HepG2 (cell line): Measurements from ENCODE around the gene NRP1. TPM values are rescaled to one million over a fixed set of nuclear protein-coding genes. Genes with fewer than 3 reads are reported as not detected.

ENCODE experiments used
- ATAC-seq: fragments of 200-7000 bp; cut with Tn5 transposase; 3 replicates; pipeline ENCODE4 v1.9.1; 2020; ENCODE audit warnings: mild to moderate bottlenecking, moderate library complexity
- BruUV-seq: library from RNA; stranded (reverse); fragments of 400-500 nt; replicated peaks from 2 replicates; lab custom pipeline; 2021; lab: Mats Ljungman, UMichigan
- CTCF ChIA-PET: fragments of 300-600 bp; formaldehyde crosslinking; extraction: SDS; loops from one replicate; lab custom pipeline; 2021; ENCODE audit warnings: low total read pairs, inconsistent platforms, low intra/inter-chr PET ratio; lab: Yijun Ruan, JAX
- POLR2A ChIA-PET: fragments of 350-600 bp; sonication (Branson Sonifier 250); formaldehyde crosslinking; loops from one replicate; lab custom pipeline; 2020; ENCODE audit warnings: antibody characterized with exemption, inconsistent platforms; lab: Yijun Ruan, JAX
- DNase-seq: peaks from one replicate; pipeline ENCODE4 v3.0.0-alpha.2; 2015; ENCODE audit warnings: low spot score
- FAIRE-seq: peaks from 3 replicates; lab custom pipeline; 2011; peaks lifted over from hg19 to GRCh38; lab: Jason Lieb, UNC
- H2AFZ ChIP-seq: one replicate; pipeline ENCODE4 v1.6.1; 2011; ENCODE audit warnings: low read length, inconsistent platforms
- H3K27ac ChIP-seq: fragments of 300-600 bp; 3 replicates; pipeline ENCODE4 v1.8.0; 2011; ENCODE audit warnings: mixed run types, mild to moderate bottlenecking, mixed read lengths, low read length, inconsistent platforms; ENCODE audit not compliant: insufficient read depth; ENCODE audit errors: extremely low read length
- H3K27me3 ChIP-seq, 2 experiments: fragments of 200-600 bp in 1 of 2; 2 replicates in 1 of 2; 3 replicates in 1 of 2; pipeline versions ENCODE4 v1.6.0 to v1.8.0; 2011; ENCODE audit warnings: low read length in 2 of 2, mild to moderate bottlenecking in 2 of 2, moderate library complexity in 2 of 2, inconsistent platforms in 1 of 2; ENCODE audit not compliant: insufficient read depth in 2 of 2, control insufficient read depth in 1 of 2
- H3K36me3 ChIP-seq, 2 experiments: fragments of 200-600 bp in 1 of 2; replicated peaks in 1 of 2; 2 replicates in 1 of 2; 3 replicates in 1 of 2; pipeline versions ENCODE4 v1.5.1 to v1.8.0; 2011; ENCODE audit warnings: low read length in 2 of 2, inconsistent platforms in 1 of 2; ENCODE audit not compliant: insufficient read depth in 2 of 2, control insufficient read depth in 1 of 2
- H3K4me1 ChIP-seq: 2 replicates; pipeline ENCODE4 v1.5.1; 2012; ENCODE audit warnings: low read length, inconsistent platforms; ENCODE audit not compliant: insufficient read depth
- H3K4me2 ChIP-seq: 2 replicates; pipeline ENCODE4 v1.6.0; 2011; ENCODE audit warnings: low read depth, low read length, inconsistent platforms
- H3K4me3 ChIP-seq, 3 experiments: fragments of 200-600 bp in 1 of 3; sonication (generic), shearing (Covaris generic) in 1 of 3; replicated peaks in 1 of 3; 2 replicates each; pipeline ENCODE4 v1.5.1; 2011 to 2016; ENCODE audit warnings: low read length in 3 of 3, inconsistent platforms in 2 of 3, low read depth in 2 of 3, mild to moderate bottlenecking in 2 of 3, control low read depth in 1 of 3, mixed read lengths in 1 of 3; ENCODE audit not compliant: insufficient read depth in 1 of 3
- H3K79me2 ChIP-seq: one replicate; pipeline ENCODE4 v1.6.1; 2011; ENCODE audit warnings: low read length, inconsistent platforms; ENCODE audit not compliant: insufficient read depth
- H3K9ac ChIP-seq: 2 replicates; pipeline ENCODE4 v1.6.0; 2011; ENCODE audit warnings: mild to moderate bottlenecking, low read depth, low read length, inconsistent platforms; ENCODE audit not compliant: insufficient read depth
- H3K9me3 ChIP-seq: 2 replicates; pipeline ENCODE4 v1.5.1; 2012; ENCODE audit warnings: mild to moderate bottlenecking, low read length
- H4K20me1 ChIP-seq: 2 replicates; pipeline ENCODE4 v1.6.0; 2011; ENCODE audit warnings: inconsistent platforms, mild to moderate bottlenecking, low read length, moderate library complexity; ENCODE audit not compliant: insufficient read depth
- ARNT ChIP-seq: fragments of 450-650 bp; IDR thresholded peaks from 2 replicates; pipeline ENCODE4 v1.6.1; 2017
- ARNTL ChIP-seq: sonication (generic); formaldehyde crosslinking; IDR thresholded peaks from 2 replicates; pipeline ENCODE4 v1.4.0; 2020; ENCODE audit warnings: mild to moderate bottlenecking, missing genetic modification reagents
- ATF5 ChIP-seq: sonication (generic); formaldehyde crosslinking; IDR thresholded peaks from 2 replicates; pipeline ENCODE4 v1.4.0; 2020; ENCODE audit warnings: mild to moderate bottlenecking, low read depth, missing genetic modification reagents
- DBP ChIP-seq: sonication (generic); formaldehyde crosslinking; IDR thresholded peaks from 2 replicates; pipeline ENCODE4 v1.4.0; 2020; ENCODE audit warnings: missing genetic modification reagents; ENCODE audit errors: not compliant biosample characterization
- GABPA ChIP-seq, 2 experiments: IDR thresholded peaks; 2 replicates each; pipeline ENCODE4 v1.6.1; 2011 to 2016; ENCODE audit warnings: low read depth in 2 of 2, low read length in 1 of 2, missing biosample characterization in 1 of 2, missing genetic modification characterization in 1 of 2
- HDAC1 ChIP-seq: sonication (generic); formaldehyde crosslinking; IDR thresholded peaks from 2 replicates; pipeline ENCODE4 v1.5.1; 2020; ENCODE audit warnings: mild to moderate bottlenecking, missing genetic modification reagents
- HMG20A ChIP-seq: IDR thresholded peaks from 2 replicates; pipeline ENCODE4 v1.6.1; 2016; ENCODE audit warnings: borderline replicate concordance
- MTF2 ChIP-seq: sonication (generic); formaldehyde crosslinking; IDR thresholded peaks from 2 replicates; pipeline ENCODE4 v1.5.0; 2020; ENCODE audit warnings: missing genetic modification reagents, borderline replicate concordance
- RCOR2 ChIP-seq: IDR thresholded peaks from 2 replicates; pipeline ENCODE4 v1.6.1; 2016; ENCODE audit warnings: missing biosample characterization, missing genetic modification reagents
- RORA ChIP-seq: sonication (generic); formaldehyde crosslinking; IDR thresholded peaks from 2 replicates; pipeline ENCODE4 v1.5.0; 2020; ENCODE audit warnings: mild to moderate bottlenecking, missing genetic modification reagents, moderate library complexity
- SMC3 ChIP-seq: IDR thresholded peaks from 2 replicates; pipeline ENCODE4 v1.6.1; 2011; ENCODE audit warnings: low read length, improper control_type of control experiment
- STAT5B ChIP-seq: sonication (generic); formaldehyde crosslinking; IDR thresholded peaks from 2 replicates; pipeline ENCODE4 v1.4.0; 2020; ENCODE audit warnings: missing genetic modification reagents
- ZNF12 ChIP-seq: sonication (generic); formaldehyde crosslinking; IDR thresholded peaks from 2 replicates; pipeline ENCODE4 v1.5.0; 2020; ENCODE audit warnings: missing genetic modification reagents
- ZNF224 ChIP-seq: sonication (generic); formaldehyde crosslinking; IDR thresholded peaks from 2 replicates; pipeline ENCODE4 v1.5.0; 2020; ENCODE audit warnings: mild to moderate bottlenecking, missing genetic modification reagents
- ZNF34 ChIP-seq: sonication (generic); formaldehyde crosslinking; IDR thresholded peaks from 2 replicates; pipeline ENCODE4 v1.4.0; 2020; ENCODE audit warnings: mild to moderate bottlenecking, missing genetic modification reagents, borderline replicate concordance
- ZNF354B ChIP-seq: sonication (generic); formaldehyde crosslinking; IDR thresholded peaks from 2 replicates; pipeline ENCODE4 v1.8.0; 2022; ENCODE audit warnings: mild to moderate bottlenecking, missing genetic modification reagents
- WGBS: methylation state at CpG from one replicate; pipeline ENCODE4 v1.1.6; 2017; ENCODE audit warnings: low lambda C conversion rate; 5-methylcytosine and 5-hydroxymethylcytosine counted together
- in situ Hi-C: cut with HindIII; loops from 2 replicates; pipeline ENCODE4 v1.10.0; 2017; ENCODE audit warnings: low pct_unique_long_range_greater_than_20kb; ENCODE audit not compliant: extremely low pct_ligation_motif_present
- intact Hi-C: fragments of 100-400 bp; cut with micrococcal nuclease; formaldehyde crosslinking; loops from one replicate; pipeline ENCODE4 v1.10.0; 2022; ENCODE audit not compliant: unreplicated experiment
- polyA plus RNA-seq, 8 experiments: library from polyadenylated mRNA; depleted of rRNA in 3 of 8; stranded (reverse) in 7 of 8; unstranded in 1 of 8; fragments of >200 nt; fragmentation: Illumina TruSeq in 4 of 8; extraction: Trizol in 4 of 8; gene quantifications; 2 replicates each; pipeline versions ENCODE4 v1.2.1 to v1.2.3, GENCODE V29; 2011 to 2016; ENCODE audit warnings: low read depth in 4 of 8, missing spikeins in 1 of 8, mixed read lengths in 1 of 8; ENCODE audit not compliant: insufficient read depth in 1 of 8
- total RNA-seq, 5 experiments: library from RNA; depleted of rRNA; stranded (reverse); fragments of >200 nt; fragmentation: Illumina TruSeq; extraction: Trizol; gene quantifications; 2 replicates each; pipeline ENCODE4 v1.2.3, GENCODE V29; 2016; ENCODE audit warnings: low read depth in 1 of 5

NRP1 gene
- total and polyA plus RNA-seq, 2 of the 13 experiments (the other 11 are each of a cell fraction or from before 2014, with no cell fraction given): 5.3 to 5.8 TPM

DNA sequence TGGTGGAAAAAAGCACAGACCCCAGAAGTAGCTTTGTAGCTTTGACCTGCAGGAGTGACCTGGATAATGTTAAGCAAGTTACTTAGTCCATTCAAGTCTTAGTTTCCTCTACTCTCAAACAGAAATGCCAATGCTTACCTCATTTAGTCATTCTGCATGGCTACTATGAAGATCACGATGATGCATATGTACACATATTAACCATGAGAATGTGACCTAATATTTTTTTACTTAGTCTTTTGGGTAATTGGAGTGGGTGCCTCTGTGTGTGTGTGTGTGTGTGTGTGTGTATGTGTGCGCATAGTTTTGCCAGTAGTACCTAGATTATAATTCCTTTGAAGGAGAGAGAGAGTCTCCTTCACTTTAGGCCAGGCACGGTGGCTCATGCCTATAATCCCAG, 95.8 kb downstream of the NRP1 start:
- H3K79me2 ChIP-seq: no peaks in the 10 kb centered on the region
- no peaks in the 10 kb centered on the region for H3K9me3 ChIP-seq
- peaks cover 20% of the 10 kb centered on the region for H3K4me1 ChIP-seq
- H2AFZ ChIP-seq: no peak overlapping the region
- ATAC-seq: no peak
- no peak for DNase-seq
- no peak for FAIRE-seq
- CTCF ChIA-PET: no interaction called here
- no peaks in the 10 kb centered on the region for H3K36me3 ChIP-seq
- TF ChIP-seq DBP (CRISPR knock-in tag): no peak
- TF ChIP-seq RORA: no peak
- no peak for TF ChIP-seq MTF2 (CRISPR knock-in tag)
- TF ChIP-seq SMC3: no peak
- TF ChIP-seq STAT5B (CRISPR knock-in tag): no peak
- no peak for TF ChIP-seq HDAC1
- TF ChIP-seq ARNT: no peak
- no peak for TF ChIP-seq HMG20A (CRISPR knock-in tag)
- no peak for TF ChIP-seq ZNF224 (CRISPR knock-in tag)
- no peak for TF ChIP-seq GABPA (IDR thresholded peaks at IDR 0.05; ENCODE audit: low read depth, low read length)
- TF ChIP-seq GABPA (CRISPR knock-in tag; IDR thresholded peaks at IDR 0.05; ENCODE audit: low read depth): no peak
- no peak for TF ChIP-seq ZNF34 (CRISPR knock-in tag)
- TF ChIP-seq ARNTL (CRISPR knock-in tag): no peak
- TF ChIP-seq ZNF12 (CRISPR knock-in tag): no peak
- TF ChIP-seq ZNF354B: no peak
- no peak for TF ChIP-seq ATF5
- TF ChIP-seq RCOR2 (CRISPR knock-in tag): no peak
- in situ Hi-C loops: no loop called here
- no TSS peak for BruUV-seq
- no peaks in the 10 kb centered on the region for H3K27me3 ChIP-seq
- H3K4me3 ChIP-seq: no peak overlapping the region
- no peaks in the 10 kb centered on the region for H4K20me1 ChIP-seq
- 100% methylated on average over 3 of the region's 3 CpGs for WGBS
- POLR2A ChIA-PET: no interaction called here
- no peak overlapping the region for H3K27ac ChIP-seq
- no peak overlapping the region for H3K9ac ChIP-seq
- H3K4me2 ChIP-seq: no peak overlapping the region
- intact Hi-C loops: no loop called here
